Measurements from ENCODE around the gene RHBDL1.

The RHBDL1 gene

GRCh38 chr16:636206-637080 lies 39.0 kb upstream of the RHBDL1 start, which contains the start of gene METTL26 (continued):
- TF ChIP-seq, protein P1, sequence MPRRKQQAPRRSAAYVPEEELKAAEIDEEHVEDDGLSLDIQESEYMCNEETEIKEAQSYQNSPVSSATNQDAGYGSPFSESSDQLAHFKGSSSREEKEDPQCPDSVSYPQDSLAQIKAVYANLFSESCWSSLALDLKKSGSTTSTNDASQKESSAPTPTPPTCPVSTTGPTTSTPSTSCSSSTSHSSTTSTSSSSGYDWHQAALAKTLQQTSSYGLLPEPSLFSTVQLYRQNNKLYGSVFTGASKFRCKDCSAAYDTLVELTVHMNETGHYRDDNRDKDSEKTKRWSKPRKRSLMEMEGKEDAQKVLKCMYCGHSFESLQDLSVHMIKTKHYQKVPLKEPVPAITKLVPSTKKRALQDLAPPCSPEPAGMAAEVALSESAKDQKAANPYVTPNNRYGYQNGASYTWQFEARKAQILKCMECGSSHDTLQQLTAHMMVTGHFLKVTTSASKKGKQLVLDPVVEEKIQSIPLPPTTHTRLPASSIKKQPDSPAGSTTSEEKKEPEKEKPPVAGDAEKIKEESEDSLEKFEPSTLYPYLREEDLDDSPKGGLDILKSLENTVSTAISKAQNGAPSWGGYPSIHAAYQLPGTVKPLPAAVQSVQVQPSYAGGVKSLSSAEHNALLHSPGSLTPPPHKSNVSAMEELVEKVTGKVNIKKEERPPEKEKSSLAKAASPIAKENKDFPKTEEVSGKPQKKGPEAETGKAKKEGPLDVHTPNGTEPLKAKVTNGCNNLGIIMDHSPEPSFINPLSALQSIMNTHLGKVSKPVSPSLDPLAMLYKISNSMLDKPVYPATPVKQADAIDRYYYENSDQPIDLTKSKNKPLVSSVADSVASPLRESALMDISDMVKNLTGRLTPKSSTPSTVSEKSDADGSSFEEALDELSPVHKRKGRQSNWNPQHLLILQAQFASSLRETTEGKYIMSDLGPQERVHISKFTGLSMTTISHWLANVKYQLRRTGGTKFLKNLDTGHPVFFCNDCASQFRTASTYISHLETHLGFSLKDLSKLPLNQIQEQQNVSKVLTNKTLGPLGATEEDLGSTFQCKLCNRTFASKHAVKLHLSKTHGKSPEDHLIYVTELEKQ (tag by site-specific recombination; IDR thresholded peaks at IDR 0.05; ENCODE audit: borderline replicate concordance) = no peak
- TF ChIP-seq ZNF660 (tag by site-specific recombination; IDR thresholded peaks at IDR 0.05) = peak; percentile 84
- peak; percentile 54 for TF ChIP-seq ZNF341 (tag by site-specific recombination; IDR thresholded peaks at IDR 0.05; ENCODE audit: low read depth)
- TF ChIP-seq, protein P2, sequence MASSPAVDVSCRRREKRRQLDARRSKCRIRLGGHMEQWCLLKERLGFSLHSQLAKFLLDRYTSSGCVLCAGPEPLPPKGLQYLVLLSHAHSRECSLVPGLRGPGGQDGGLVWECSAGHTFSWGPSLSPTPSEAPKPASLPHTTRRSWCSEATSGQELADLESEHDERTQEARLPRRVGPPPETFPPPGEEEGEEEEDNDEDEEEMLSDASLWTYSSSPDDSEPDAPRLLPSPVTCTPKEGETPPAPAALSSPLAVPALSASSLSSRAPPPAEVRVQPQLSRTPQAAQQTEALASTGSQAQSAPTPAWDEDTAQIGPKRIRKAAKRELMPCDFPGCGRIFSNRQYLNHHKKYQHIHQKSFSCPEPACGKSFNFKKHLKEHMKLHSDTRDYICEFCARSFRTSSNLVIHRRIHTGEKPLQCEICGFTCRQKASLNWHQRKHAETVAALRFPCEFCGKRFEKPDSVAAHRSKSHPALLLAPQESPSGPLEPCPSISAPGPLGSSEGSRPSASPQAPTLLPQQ (tag by site-specific recombination; IDR thresholded peaks at IDR 0.05) = peak; percentile 69
- no peak for TF ChIP-seq ZNF416 (tag by site-specific recombination; IDR thresholded peaks at IDR 0.05)
- TF ChIP-seq ZNF530 (tag by site-specific recombination; IDR thresholded peaks at IDR 0.05; ENCODE audit: low read depth) = no peak
- no peak for TF ChIP-seq ZNF148 (tag by site-specific recombination; IDR thresholded peaks at IDR 0.05; ENCODE audit: borderline replicate concordance)
- TF ChIP-seq ZNF791 (tag by site-specific recombination; IDR thresholded peaks at IDR 0.05) = no peak
- TF ChIP-seq HOXD13 (CRISPR knock-in tag; IDR thresholded peaks at IDR 0.05; ENCODE audit: borderline replicate concordance) = 0 out of 2 replicates have a peak, but pooled peaks have one; percentile 21
- TF ChIP-seq PRDM10 (tag by site-specific recombination; IDR thresholded peaks at IDR 0.05) = peak; percentile 69
- no peak for TF ChIP-seq ZNF292 (tag by site-specific recombination; IDR thresholded peaks at IDR 0.05; ENCODE audit: borderline replicate concordance, low read depth)
- no peak for TF ChIP-seq ZSCAN16 (tag by site-specific recombination; IDR thresholded peaks at IDR 0.05)
- TF ChIP-seq EGR2 (tag by site-specific recombination; IDR thresholded peaks at IDR 0.05; ENCODE audit: low read depth) = no peak
- TF ChIP-seq, protein P3, sequence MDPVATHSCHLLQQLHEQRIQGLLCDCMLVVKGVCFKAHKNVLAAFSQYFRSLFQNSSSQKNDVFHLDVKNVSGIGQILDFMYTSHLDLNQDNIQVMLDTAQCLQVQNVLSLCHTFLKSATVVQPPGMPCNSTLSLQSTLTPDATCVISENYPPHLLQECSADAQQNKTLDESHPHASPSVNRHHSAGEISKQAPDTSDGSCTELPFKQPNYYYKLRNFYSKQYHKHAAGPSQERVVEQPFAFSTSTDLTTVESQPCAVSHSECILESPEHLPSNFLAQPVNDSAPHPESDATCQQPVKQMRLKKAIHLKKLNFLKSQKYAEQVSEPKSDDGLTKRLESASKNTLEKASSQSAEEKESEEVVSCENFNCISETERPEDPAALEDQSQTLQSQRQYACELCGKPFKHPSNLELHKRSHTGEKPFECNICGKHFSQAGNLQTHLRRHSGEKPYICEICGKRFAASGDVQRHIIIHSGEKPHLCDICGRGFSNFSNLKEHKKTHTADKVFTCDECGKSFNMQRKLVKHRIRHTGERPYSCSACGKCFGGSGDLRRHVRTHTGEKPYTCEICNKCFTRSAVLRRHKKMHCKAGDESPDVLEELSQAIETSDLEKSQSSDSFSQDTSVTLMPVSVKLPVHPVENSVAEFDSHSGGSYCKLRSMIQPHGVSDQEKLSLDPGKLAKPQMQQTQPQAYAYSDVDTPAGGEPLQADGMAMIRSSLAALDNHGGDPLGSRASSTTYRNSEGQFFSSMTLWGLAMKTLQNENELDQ (tag by site-specific recombination; IDR thresholded peaks at IDR 0.05; ENCODE audit: low read depth) = no peak
- peak; percentile 21; the same call in 1 of the 2 replicates for TF ChIP-seq ZNF623 (tag by site-specific recombination; IDR thresholded peaks at IDR 0.05)
- no peak for TF ChIP-seq ZNF837 (tag by site-specific recombination; IDR thresholded peaks at IDR 0.05)
- no peak for TF ChIP-seq ZBTB1 (tag by site-specific recombination; IDR thresholded peaks at IDR 0.05)
- TF ChIP-seq, protein P4, sequence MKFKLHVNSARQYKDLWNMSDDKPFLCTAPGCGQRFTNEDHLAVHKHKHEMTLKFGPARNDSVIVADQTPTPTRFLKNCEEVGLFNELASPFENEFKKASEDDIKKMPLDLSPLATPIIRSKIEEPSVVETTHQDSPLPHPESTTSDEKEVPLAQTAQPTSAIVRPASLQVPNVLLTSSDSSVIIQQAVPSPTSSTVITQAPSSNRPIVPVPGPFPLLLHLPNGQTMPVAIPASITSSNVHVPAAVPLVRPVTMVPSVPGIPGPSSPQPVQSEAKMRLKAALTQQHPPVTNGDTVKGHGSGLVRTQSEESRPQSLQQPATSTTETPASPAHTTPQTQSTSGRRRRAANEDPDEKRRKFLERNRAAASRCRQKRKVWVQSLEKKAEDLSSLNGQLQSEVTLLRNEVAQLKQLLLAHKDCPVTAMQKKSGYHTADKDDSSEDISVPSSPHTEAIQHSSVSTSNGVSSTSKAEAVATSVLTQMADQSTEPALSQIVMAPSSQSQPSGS (tag by site-specific recombination; IDR thresholded peaks at IDR 0.05; ENCODE audit: low read depth) = no peak
- TF ChIP-seq ZBTB20 (tag by site-specific recombination; IDR thresholded peaks at IDR 0.05) = peak; percentile 90
- no peak for TF ChIP-seq HOXA7 (CRISPR knock-in tag; IDR thresholded peaks at IDR 0.05; ENCODE audit: borderline replicate concordance)
- TF ChIP-seq, protein P5, sequence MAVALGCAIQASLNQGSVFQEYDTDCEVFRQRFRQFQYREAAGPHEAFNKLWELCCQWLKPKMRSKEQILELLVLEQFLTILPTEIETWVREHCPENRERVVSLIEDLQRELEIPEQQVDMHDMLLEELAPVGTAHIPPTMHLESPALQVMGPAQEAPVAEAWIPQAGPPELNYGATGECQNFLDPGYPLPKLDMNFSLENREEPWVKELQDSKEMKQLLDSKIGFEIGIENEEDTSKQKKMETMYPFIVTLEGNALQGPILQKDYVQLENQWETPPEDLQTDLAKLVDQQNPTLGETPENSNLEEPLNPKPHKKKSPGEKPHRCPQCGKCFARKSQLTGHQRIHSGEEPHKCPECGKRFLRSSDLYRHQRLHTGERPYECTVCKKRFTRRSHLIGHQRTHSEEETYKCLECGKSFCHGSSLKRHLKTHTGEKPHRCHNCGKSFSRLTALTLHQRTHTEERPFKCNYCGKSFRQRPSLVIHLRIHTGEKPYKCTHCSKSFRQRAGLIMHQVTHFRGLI (tag by site-specific recombination; IDR thresholded peaks at IDR 0.05) = peak; percentile 71; the same call in 1 of the 2 replicates
